H1 (cell line): ENCODE measurements around the gene SFTPA2. TPM values are rescaled to one million over a fixed set of nuclear protein-coding genes. Genes with fewer than 3 reads are reported as not detected.
"Not testable (repeated sequence)": the region's sequence is repeated elsewhere in the genome, so short reads cannot be mapped to it uniquely, and the experiment has no call there.

Experiments
- CTCF ChIA-PET: fragments of 300-600 bp; sonication (Branson Sonifier 250); formaldehyde crosslinking; loops from one replicate; lab custom pipeline; 2021; ENCODE audit not compliant: partially characterized antibody; lab: Charles Lee
- POLR2A ChIA-PET: fragments of 300-600 bp; sonication (Branson Sonifier 250); formaldehyde crosslinking; loops from one replicate; lab custom pipeline; 2021; ENCODE audit warnings: inconsistent platforms; ENCODE audit not compliant: partially characterized antibody; lab: Charles Lee
- DNase-seq, 2 experiments: peaks; one replicate each; pipeline versions ENCODE4 v3.0.0 to v3.0.0-alpha.2; 2010 to 2022; ENCODE audit warnings: low spot score in 2 of 2, low read depth in 1 of 2, mixed read lengths in 1 of 2
- FAIRE-seq: peaks from 2 replicates; lab custom pipeline; 2011; peaks lifted over from hg19 to GRCh38; lab: Jason Lieb, UNC
- H2AFZ ChIP-seq: 2 replicates; pipeline ENCODE4 v1.8.1; 2012; ENCODE audit warnings: low read length, inconsistent platforms
- H2AK5ac ChIP-seq: 2 replicates; pipeline ENCODE4 v1.6.1; 2013; ENCODE audit warnings: low read depth, low read length
- H2BK120ac ChIP-seq: replicated peaks from 2 replicates; pipeline ENCODE3; 2013; ENCODE audit warnings: low read depth, low read length, inconsistent platforms
- H2BK12ac ChIP-seq: 2 replicates; pipeline ENCODE4 v1.6.1; 2013; ENCODE audit warnings: low read depth, low read length
- H2BK15ac ChIP-seq: 2 replicates; pipeline ENCODE4 v1.6.1; 2013; ENCODE audit warnings: low read length
- H2BK20ac ChIP-seq: 2 replicates; pipeline ENCODE4 v1.6.1; 2013; ENCODE audit warnings: low read length
- H2BK5ac ChIP-seq: 2 replicates; pipeline ENCODE4 v1.6.1; 2013; ENCODE audit warnings: low read depth, low read length
- H3K14ac ChIP-seq: 2 replicates; pipeline ENCODE4 v1.6.1; 2013; ENCODE audit warnings: inconsistent platforms; ENCODE audit not compliant: insufficient read length
- H3K18ac ChIP-seq: 2 replicates; pipeline ENCODE4 v1.6.1; 2013; ENCODE audit warnings: low read length; ENCODE audit errors: extremely low read depth
- H3K23ac ChIP-seq: 2 replicates; pipeline ENCODE4 v1.6.1; 2013; ENCODE audit warnings: inconsistent platforms; ENCODE audit not compliant: insufficient read length
- H3K23me2 ChIP-seq: 2 replicates; pipeline ENCODE4 v1.6.1; 2013; ENCODE audit warnings: low read depth, low read length
- H3K27ac ChIP-seq: 2 replicates; pipeline ENCODE4 v1.6.1; 2011; ENCODE audit warnings: low read depth, low read length, inconsistent platforms
- H3K27me3 ChIP-seq, 4 experiments: replicated peaks in 1 of 4; 1 replicate in 1 of 4; 2 replicates in 3 of 4; pipeline versions ENCODE4 v1.6.1 to v1.8.1; 2011 to 2013; ENCODE audit warnings: low read length in 3 of 4, mild to moderate bottlenecking in 3 of 4, inconsistent platforms in 2 of 4, mixed read lengths in 2 of 4, moderate library complexity in 1 of 4; ENCODE audit not compliant: control insufficient read depth in 3 of 4, insufficient read depth in 3 of 4; ENCODE audit errors: extremely low read depth in 1 of 4
- H3K36me3 ChIP-seq, 4 experiments: 2 replicates each; pipeline versions ENCODE4 v1.6.1 to v1.8.1; 2011 to 2013; ENCODE audit warnings: mild to moderate bottlenecking in 4 of 4, low read length in 3 of 4, moderate library complexity in 2 of 4, control low read depth in 1 of 4, inconsistent platforms in 1 of 4; ENCODE audit not compliant: insufficient read depth in 4 of 4, control insufficient read depth in 2 of 4
- H3K4ac ChIP-seq: replicated peaks from 2 replicates; pipeline ENCODE3; 2013; ENCODE audit warnings: low read length, low read depth, mixed read lengths, inconsistent platforms; ENCODE audit not compliant: insufficient read length
- H3K4me1 ChIP-seq, 4 experiments: replicated peaks in 1 of 4; 1 replicate in 1 of 4; 2 replicates in 3 of 4; pipeline versions ENCODE4 v1.6.1 to v1.8.1; 2011 to 2013; ENCODE audit warnings: low read length in 3 of 4, inconsistent platforms in 2 of 4, mixed read lengths in 1 of 4; ENCODE audit not compliant: insufficient read depth in 4 of 4, control insufficient read depth in 3 of 4
- H3K4me2 ChIP-seq, 2 experiments: 2 replicates each; pipeline versions ENCODE4 v1.6.1 to v1.8.1; 2011 to 2013; ENCODE audit warnings: low read depth in 2 of 2, low read length in 2 of 2, control low read depth in 1 of 2, inconsistent platforms in 1 of 2, mild to moderate bottlenecking in 1 of 2; ENCODE audit not compliant: insufficient read depth in 1 of 2
- H3K4me3 ChIP-seq, 4 experiments: fragments of 200-600, 300-600 bp in 1 of 4; sonication (generic), shearing (Covaris generic), sonication (Bioruptor Twin) in 1 of 4; 2 replicates each; pipeline versions ENCODE4 v1.5.1 to v1.8.1; 2011 to 2016; ENCODE audit warnings: low read length in 4 of 4, low read depth in 3 of 4, control low read depth in 2 of 4, inconsistent platforms in 2 of 4, mild to moderate bottlenecking in 2 of 4, mixed read lengths in 1 of 4, moderate library complexity in 1 of 4; ENCODE audit not compliant: insufficient read depth in 2 of 4; ENCODE audit errors: extremely low read depth in 1 of 4
- H3K56ac ChIP-seq: replicated peaks from 2 replicates; pipeline ENCODE3; 2013; ENCODE audit warnings: low read depth, mild to moderate bottlenecking, mixed read lengths, low read length, inconsistent platforms; ENCODE audit not compliant: insufficient read length
- H3K79me1 ChIP-seq: 2 replicates; pipeline ENCODE4 v1.6.1; 2013; ENCODE audit warnings: low read depth, low read length, control low read depth
- H3K79me2 ChIP-seq, 2 experiments: 2 replicates each; pipeline versions ENCODE4 v1.6.1 to v1.8.1; 2012 to 2013; ENCODE audit warnings: low read length in 2 of 2, mild to moderate bottlenecking in 2 of 2, inconsistent platforms in 1 of 2; ENCODE audit not compliant: insufficient read depth in 2 of 2, control insufficient read depth in 1 of 2
- H3K9ac ChIP-seq, 4 experiments: replicated peaks in 1 of 4; 1 replicate in 1 of 4; 2 replicates in 3 of 4; pipeline versions ENCODE4 v1.6.1 to v1.8.1; 2011 to 2013; ENCODE audit warnings: low read depth in 3 of 4, low read length in 3 of 4, control low read depth in 2 of 4, mild to moderate bottlenecking in 2 of 4, moderate library complexity in 2 of 4, inconsistent platforms in 1 of 4; ENCODE audit errors: extremely low read depth in 1 of 4
- H3K9me3 ChIP-seq, 2 experiments: 2 replicates each; pipeline versions ENCODE4 v1.6.1 to v1.8.1; 2012 to 2013; ENCODE audit warnings: mild to moderate bottlenecking in 2 of 2, moderate library complexity in 2 of 2, control low read depth in 1 of 2, inconsistent platforms in 1 of 2, low read depth in 1 of 2, low read length in 1 of 2, mixed read lengths in 1 of 2; ENCODE audit not compliant: insufficient read depth in 2 of 2
- H4K20me1 ChIP-seq, 2 experiments: replicated peaks in 1 of 2; 2 replicates each; pipeline versions ENCODE3 to v1.8.1; 2011 to 2013; ENCODE audit warnings: inconsistent platforms in 2 of 2, low read length in 2 of 2, mild to moderate bottlenecking in 1 of 2; ENCODE audit not compliant: insufficient read depth in 2 of 2, control insufficient read depth in 1 of 2
- H4K5ac ChIP-seq: 2 replicates; pipeline ENCODE4 v1.6.1; 2013; ENCODE audit warnings: low read length, low read depth, mixed read lengths, inconsistent platforms; ENCODE audit not compliant: insufficient read length
- H4K8ac ChIP-seq: 2 replicates; pipeline ENCODE4 v1.8.0; 2013; ENCODE audit warnings: mild to moderate bottlenecking, moderate library complexity, low read length, inconsistent platforms; ENCODE audit not compliant: insufficient read depth; ENCODE audit errors: extremely low read depth
- H4K91ac ChIP-seq: replicated peaks from 2 replicates; pipeline ENCODE3; 2013; ENCODE audit warnings: low read length, mixed read lengths, inconsistent platforms; ENCODE audit not compliant: insufficient read length
- WGBS, 2 experiments: shearing (Covaris generic) in 1 of 2; methylation state at CpG; one replicate each; pipeline versions ENCODE4 v1.1.6 to v1.1.7; 2013 to 2015; ENCODE audit warnings: low lambda C conversion rate in 2 of 2, mixed read lengths in 2 of 2, inconsistent platforms in 1 of 2, low coverage in 1 of 2, missing lambda C conversion rate in 1 of 2; ENCODE audit not compliant: insufficient replicate concordance in 2 of 2, insufficient coverage in 1 of 2, insufficient read length in 1 of 2; ENCODE audit errors: extremely low coverage in 1 of 2, missing lambda C conversion rate in 1 of 2; 5-methylcytosine and 5-hydroxymethylcytosine counted together
- polyA plus RNA-seq, 7 experiments: library from polyadenylated mRNA; depleted of rRNA in 3 of 7; stranded (reverse) in 5 of 7; unstranded in 2 of 7; fragments of >200 nt in 5 of 7; fragments of 200-250 nt in 2 of 7; gene quantifications; 1 replicate in 5 of 7; 2 replicates in 1 of 7; 4 replicates in 1 of 7; pipeline versions ENCODE4 v1.2.1 to v1.2.3, GENCODE V29; 2011 to 2013; ENCODE audit warnings: missing spikeins in 2 of 7, mixed read lengths in 2 of 7
- total RNA-seq: library from RNA; stranded (reverse); fragmentation: NEBNext Ultra II Directional; extraction: Animal tissue kit (Norgen Biotek cat#: 25700); gene quantifications from 2 replicates; pipeline ENCODE4 v1.2.1, GENCODE V29; 2021

The SFTPA2 gene
- total and polyA plus RNA-seq, 2 of the 8 experiments (the other 6 are each of a cell fraction or from before 2014, with no cell fraction given): not detected

DNA sequence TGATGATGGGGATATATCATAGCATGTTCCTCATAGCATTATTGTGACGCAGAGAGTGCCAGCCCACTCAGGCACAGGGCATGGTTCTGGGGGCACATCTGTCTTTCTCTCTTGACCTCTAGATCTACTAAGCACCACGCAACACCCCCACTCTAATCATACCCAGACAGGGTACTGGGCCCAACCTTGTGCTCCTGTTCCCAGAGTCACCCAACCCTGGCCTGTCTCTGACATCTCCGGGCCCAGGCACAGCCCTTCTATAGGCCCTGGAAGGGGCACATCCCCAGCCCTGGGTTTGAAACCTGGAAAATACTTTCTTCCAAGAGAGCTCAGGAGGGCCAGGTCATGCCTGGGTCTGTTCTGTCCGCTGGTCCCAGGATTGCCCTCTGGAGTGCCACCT, 37.7 kb downstream of the SFTPA2 start:
- H4K8ac ChIP-seq, H2BK5ac ChIP-seq, H3K4me2 ChIP-seq, H3K27me3 ChIP-seq, H3K4me3 ChIP-seq, H3K79me1 ChIP-seq, POLR2A ChIA-PET, H2BK20ac ChIP-seq, H2AFZ ChIP-seq, H4K20me1 ChIP-seq, DNase-seq, H2BK120ac ChIP-seq, H3K79me2 ChIP-seq, H4K91ac ChIP-seq, H3K27ac ChIP-seq, H3K23me2 ChIP-seq, CTCF ChIA-PET, H2AK5ac ChIP-seq, H4K5ac ChIP-seq, H3K36me3 ChIP-seq, H2BK12ac ChIP-seq, H3K4ac ChIP-seq, FAIRE-seq, H3K4me1 ChIP-seq, H3K9me3 ChIP-seq, H3K9ac ChIP-seq, H3K14ac ChIP-seq, H3K56ac ChIP-seq, H2BK15ac ChIP-seq, H3K23ac ChIP-seq, H3K18ac ChIP-seq: not testable (repeated sequence)
- WGBS, 2 experiments: 90% methylated on average over 2 of the region's 4 CpGs; no CpG with 5 or more reads in 1 of the 2 experiments

DNA sequence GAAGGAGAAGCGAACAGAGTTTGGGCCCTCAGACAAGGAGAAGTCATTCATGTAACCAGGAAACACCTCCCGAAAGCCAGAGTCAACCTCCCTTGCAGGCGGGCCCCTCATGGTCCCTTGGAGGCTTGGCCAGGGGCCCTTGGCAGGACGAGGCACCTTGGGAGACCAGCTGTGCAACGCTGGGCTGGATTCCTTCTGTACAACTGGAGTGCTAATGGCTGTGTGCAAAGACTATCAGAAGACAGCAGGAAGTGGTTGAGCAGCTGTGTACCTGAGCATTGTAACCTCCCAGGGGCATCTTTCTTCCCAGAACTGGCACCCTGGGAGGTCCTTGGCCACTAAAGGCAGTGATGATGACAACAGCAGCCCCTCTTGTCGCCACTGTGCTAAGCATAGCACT, 38.5 kb downstream of the SFTPA2 start:
- H2AFZ ChIP-seq, H4K20me1 ChIP-seq, CTCF ChIA-PET, H3K79me1 ChIP-seq, H3K23me2 ChIP-seq, H4K8ac ChIP-seq, H3K4me1 ChIP-seq, H3K9me3 ChIP-seq, H3K14ac ChIP-seq, H2BK20ac ChIP-seq, H3K4ac ChIP-seq, H3K9ac ChIP-seq, FAIRE-seq, H2AK5ac ChIP-seq, H3K27ac ChIP-seq, H3K23ac ChIP-seq, H3K36me3 ChIP-seq, H2BK15ac ChIP-seq, H3K18ac ChIP-seq, H2BK120ac ChIP-seq, H2BK5ac ChIP-seq, DNase-seq, H4K91ac ChIP-seq, H2BK12ac ChIP-seq, H3K79me2 ChIP-seq, H3K27me3 ChIP-seq, POLR2A ChIA-PET, H3K56ac ChIP-seq, H3K4me3 ChIP-seq, H4K5ac ChIP-seq, H3K4me2 ChIP-seq: not testable (repeated sequence)
- 89% methylated on average over 5 of the region's 6 CpGs; no CpG with 5 or more reads in 1 of the 2 experiments for whole genome bisulfite sequencing, 2 experiments
